Stimulated activated CD4-positive, alpha-beta T cell treated with anti-CD3 and anti-CD28 coated beads, Interleukin-12 subunit alpha, Interleukin-12 subunit beta, amount 100 ng/mL, for 48 hours (primary cell): ENCODE results near the gene PRDM16.

ENCODE experiments used
- DNase-seq, 3 donors: peaks; one replicate each; pipeline ENCODE4 v3.0.0-alpha.2; 2020; ENCODE audit warnings: low read depth in 2 of 3, low spot score in 1 of 3

PRDM16 gene

GRCh38 chr1:3120994-3121393 is 52.0 kb downstream of the PRDM16 start:
- DNase-seq, result no peak

- no peak for DNase-seq
Observed at GRCh38 chr1:3121401-3122210, 52.6 kb downstream of the PRDM16 start.

- no peak for DNase-seq
Observed at GRCh38 chr1:3122311-3122710, 53.3 kb downstream of the PRDM16 start.

- no peak for DNase-seq
Observed at GRCh38 chr1:3124246-3124645, 55.2 kb downstream of the PRDM16 start.

GRCh38 chr1:3125078-3125477 is 56.1 kb downstream of the PRDM16 start:
- no peak for DNase-seq

GRCh38 chr1:3125546-3126368 is 56.8 kb downstream of the PRDM16 start:
- no peak for DNase-seq

GRCh38 chr1:3126756-3127678 is 58.0 kb downstream of the PRDM16 start:
- DNase-seq, result no peak

- DNase-seq, result no peak
Observed at GRCh38 chr1:3127738-3128137, 58.7 kb downstream of the PRDM16 start.

GRCh38 chr1:3128431-3129132 is 59.6 kb downstream of the PRDM16 start:
- DNase-seq, result no peak

- DNase-seq, result no peak
Observed at GRCh38 chr1:3129133-3129490, 60.1 kb downstream of the PRDM16 start.

GRCh38 chr1:3130268-3130667 is 61.3 kb downstream of the PRDM16 start:
- no peak for DNase-seq

- no peak for DNase-seq
Observed at GRCh38 chr1:3132660-3133059, 63.7 kb downstream of the PRDM16 start.

GRCh38 chr1:3133686-3134085 is 64.7 kb downstream of the PRDM16 start:
- DNase-seq, result no peak

- DNase-seq, result no peak
Observed at GRCh38 chr1:3134381-3135072, 65.5 kb downstream of the PRDM16 start.

- no peak for DNase-seq
Observed at GRCh38 chr1:3135073-3135702, 66.2 kb downstream of the PRDM16 start.

- no peak for DNase-seq
Observed at GRCh38 chr1:3135744-3136455, 66.9 kb downstream of the PRDM16 start.

GRCh38 chr1:3136532-3136931 is 67.5 kb downstream of the PRDM16 start:
- DNase-seq, result no peak

GRCh38 chr1:3137111-3138100 is 68.4 kb downstream of the PRDM16 start:
- no peak for DNase-seq
